ENCODE results near the gene TMIGD1.
"Not testable (repeated sequence)": the region's sequence is repeated elsewhere in the genome, so short reads cannot be mapped to it uniquely, and the experiment has no call there.

TMIGD1 gene

DNA sequence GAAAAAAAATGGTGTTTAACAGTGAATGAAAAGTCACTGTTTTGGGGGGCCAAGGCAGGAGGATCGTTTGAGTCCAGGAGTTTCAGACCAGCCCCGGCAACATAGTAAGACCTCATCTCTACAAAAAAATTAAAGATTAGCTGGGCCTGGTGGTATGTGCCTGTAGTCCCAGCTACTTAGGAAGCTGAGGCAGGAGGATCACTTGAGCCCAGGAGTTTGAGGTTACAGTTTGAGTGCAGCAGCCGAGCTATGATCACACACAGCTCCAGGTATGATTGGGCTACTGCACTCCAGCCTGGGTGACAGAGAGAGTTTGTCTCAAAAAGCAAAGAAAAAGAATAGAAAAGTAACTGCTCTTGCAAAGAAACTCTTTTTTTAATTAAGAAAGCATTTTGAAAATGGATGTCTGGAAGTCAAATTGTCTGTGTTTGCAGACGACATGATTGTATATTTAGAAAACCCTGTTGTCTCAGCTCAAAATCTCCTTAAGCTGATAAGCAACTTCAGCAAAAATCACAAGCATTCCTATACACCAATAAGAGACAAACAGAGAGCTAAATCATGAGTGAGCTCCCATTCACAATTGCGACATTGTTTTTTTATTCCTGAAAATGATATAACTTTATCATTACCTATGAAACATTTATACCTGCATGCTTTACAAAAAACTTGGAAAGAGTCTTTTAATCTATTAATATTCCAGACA, 24.4 kb upstream of the TMIGD1 start:
- no peak for DNase-seq (ENCODE audit: low spot score)

DNA sequence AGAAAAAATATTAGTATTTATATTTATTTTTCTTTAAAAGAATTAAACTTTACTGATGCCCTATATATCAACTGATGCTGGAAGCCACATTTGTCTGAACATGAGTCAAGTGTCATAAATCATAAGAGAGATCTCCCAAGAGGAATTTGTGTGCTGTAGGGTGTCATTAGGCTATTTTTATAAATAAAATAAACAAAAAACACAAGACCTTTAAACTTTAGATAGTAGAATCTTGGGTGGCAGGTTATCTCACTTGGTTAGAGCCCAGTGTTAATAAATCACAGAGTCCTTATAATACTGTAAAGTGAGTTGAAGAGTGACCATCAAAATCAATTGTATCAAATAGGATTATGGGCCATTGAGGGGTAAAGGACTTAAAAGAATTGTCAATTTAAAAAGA, 23.6 kb upstream of the TMIGD1 start:
- no peak for DNase-seq (ENCODE audit: low spot score)

DNA sequence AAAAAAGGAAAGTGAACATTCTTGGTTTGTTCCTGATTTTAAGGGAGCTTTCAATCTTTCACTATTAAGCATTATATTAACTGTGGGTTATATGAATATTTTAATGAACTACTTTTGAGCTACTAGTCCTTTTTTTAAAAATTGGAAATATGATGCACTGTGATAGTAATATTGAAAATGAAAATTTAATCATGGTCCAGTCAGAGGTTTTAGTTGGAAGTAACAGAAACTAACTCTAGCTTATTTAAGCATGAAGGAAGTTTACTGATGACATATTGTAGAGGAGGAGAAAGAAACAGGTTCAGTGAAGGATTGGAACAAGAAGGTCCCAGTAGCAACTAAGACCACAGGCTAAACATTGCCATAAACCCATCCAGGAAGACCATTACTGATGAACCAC, 20.8 kb upstream of the TMIGD1 start:
- no peak for DNase-seq (ENCODE audit: low spot score)

DNA sequence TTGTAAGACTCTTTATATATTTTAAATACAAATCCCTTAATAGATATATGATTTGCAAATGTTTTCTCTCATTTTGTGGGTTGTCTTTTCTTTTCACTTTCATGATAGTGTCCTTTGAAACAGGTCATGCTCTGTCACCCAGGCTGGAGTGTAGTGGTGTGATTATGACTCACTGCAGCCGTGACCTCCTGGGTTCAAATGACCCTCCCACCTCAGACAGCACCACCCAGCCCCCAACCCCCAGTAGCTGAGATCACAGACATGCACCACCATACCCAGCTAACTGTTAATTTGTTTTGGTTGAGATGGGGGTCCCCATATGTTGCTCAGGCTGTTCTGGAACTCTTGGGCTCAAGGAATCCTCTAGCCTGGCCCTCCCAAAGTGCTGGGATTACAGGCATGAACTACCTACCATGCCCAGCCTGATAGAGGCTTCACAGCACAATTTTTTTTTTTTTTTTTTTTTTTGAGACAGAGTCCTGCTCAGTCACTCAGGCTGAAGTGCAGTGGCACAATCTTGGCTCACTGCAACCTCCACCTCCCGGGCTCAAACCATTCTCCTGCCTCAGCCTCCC, 18.5 kb upstream of the TMIGD1 start:
- DNase-seq (ENCODE audit: low spot score): no peak

DNA sequence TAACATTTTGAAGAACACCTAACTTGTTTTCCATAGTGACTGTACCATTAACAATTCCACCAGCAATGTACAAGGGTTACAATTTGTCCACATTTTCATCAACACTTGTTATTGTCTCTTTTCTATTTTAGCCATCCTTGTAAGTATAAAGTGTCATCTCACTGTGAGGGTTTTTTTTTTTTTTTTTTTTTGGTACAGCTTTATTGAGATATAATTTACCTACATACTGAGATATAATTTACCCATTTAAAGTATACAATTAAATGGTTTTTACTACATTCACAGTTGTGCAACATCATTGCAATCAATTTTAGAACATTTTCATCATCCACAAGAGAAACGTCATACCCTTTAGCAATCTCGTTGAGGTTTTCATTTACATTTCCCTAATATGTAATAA, 17.9 kb upstream of the TMIGD1 start:
- DNase-seq (ENCODE audit: low spot score): no peak

GRCh38 chr17:30351263-30351662, 17.4 kb upstream of the TMIGD1 start:
- DNase-seq (ENCODE audit: low spot score): not testable (repeated sequence)

DNA sequence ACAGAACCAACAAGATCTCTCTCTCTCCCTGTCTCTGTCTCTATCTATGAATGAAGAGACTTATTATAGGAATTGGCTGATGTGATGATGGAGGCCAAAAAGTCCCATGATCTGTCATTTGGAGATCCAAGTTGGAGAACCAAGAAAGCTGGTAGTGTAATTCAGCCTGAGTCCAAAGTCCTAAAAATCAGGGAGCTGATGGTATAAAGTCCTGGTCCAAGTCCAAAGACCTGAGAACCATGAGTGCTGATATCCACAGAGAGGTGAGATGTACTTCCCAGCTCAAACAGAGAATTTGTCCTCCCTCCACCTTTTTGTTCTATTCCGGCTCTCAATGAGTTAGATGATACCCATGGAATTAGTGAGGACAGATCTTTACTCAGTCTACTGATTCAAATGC, 15.4 kb upstream of the TMIGD1 start:
- no peak for DNase-seq (ENCODE audit: low spot score)

GRCh38 chr17:30347488-30347887, 13.6 kb upstream of the TMIGD1 start:
- DNase-seq (ENCODE audit: low spot score): no peak

GRCh38 chr17:30346221-30346795, 12.5 kb upstream of the TMIGD1 start:
- DNase-seq (ENCODE audit: low spot score): no peak

DNA sequence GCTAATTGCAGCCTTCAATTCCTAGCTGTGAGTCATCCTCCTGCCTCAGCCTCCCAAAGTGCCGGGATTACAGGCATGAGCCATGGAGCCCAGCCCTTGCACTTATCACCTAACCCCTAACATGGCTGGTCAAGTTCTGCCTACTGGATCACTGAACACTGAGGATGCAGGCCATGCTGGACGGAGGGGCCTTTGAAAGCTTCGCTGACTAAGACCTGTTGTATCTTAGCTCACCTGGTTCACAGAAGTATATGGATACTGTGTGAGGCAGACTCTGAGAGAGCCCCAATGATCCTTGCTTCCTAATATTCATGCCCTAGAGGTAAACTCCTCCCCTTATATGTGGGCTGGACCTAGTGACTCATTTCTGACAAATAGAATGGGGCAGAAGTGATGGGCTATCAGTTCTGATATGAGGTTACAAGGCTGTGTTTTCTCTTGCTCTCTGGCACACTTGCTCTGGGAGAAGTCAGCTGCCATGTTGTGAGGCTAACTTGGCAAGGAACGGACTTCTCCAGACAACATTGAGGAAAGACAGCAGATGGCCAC, 11.7 kb upstream of the TMIGD1 start:
- DNase-seq (ENCODE audit: low spot score): no peak

DNA sequence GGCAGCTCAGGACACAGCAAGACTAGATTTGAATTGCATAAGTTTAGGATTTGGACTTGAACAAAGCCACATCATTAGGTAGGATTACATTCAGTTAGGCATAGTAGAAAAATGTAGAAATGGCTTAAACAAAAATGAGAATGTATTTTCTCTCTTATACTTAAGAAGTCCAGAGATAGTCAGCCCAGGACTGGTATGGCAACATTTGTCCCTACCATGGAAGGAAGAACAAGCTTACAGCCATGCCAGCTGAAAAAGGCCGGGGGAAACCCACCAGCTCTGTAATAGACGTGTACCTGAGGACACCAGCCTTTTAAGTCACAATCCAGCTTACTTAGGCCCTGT, 11.2 kb upstream of the TMIGD1 start:
- DNase-seq (ENCODE audit: low spot score): no peak

DNA sequence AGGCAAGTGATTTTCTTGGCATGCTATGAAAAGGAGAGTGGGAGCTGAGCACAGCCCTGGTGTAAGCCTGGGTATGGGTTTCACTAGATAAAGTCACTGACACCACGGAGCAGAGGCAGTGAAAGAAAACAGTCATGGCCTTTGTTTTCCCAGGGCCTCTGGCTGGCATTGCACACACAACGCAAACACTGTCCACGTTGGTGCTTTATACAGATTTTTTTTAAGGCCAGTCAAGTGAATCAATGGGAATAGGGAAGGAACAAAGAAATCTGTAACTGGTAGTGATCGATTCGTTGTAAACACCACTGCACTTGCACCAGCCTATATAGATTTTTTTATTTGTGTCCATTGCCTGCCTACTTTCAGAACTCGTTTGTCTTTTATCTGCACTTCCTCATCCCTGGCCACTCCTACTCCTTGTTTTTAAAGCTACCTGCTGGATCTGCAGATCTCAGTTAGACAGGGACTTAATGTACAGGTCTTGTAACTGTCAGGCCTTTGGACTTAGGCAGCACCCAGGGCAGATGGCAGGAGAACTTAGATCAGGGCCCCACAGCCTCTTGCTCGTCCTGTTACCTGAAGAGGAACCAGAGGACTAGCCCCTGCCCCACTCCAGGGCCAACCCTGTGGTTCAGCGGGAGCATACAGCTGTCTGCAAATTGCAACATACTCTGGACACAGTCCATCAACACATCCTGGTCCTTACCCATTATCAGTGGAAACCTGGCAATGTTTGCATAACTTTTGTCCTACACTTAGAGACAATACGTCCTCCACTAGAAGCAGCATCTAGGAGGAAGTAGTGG, 10.6 kb upstream of the TMIGD1 start:
- DNase-seq (ENCODE audit: low spot score): no peak

DNA sequence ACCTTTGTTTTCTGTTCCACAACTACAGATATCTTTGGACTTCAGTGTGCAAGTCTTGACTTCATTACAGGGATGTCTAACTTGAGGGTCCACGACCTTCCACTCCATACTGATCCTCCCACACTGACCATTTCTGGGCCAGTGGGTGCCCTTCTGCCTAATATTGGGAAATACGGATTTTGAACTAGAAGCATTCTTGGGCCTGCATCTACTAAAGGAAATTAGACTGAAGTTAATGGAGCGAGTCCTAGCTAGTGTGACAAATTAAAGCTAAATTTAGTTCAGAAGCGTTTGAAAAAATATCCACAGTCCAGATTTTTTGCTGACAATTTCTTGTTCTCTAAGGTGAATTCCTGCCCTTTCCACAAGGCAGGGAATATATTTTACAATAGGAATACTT, 9.9 kb upstream of the TMIGD1 start:
- DNase-seq (ENCODE audit: low spot score): no peak

DNA sequence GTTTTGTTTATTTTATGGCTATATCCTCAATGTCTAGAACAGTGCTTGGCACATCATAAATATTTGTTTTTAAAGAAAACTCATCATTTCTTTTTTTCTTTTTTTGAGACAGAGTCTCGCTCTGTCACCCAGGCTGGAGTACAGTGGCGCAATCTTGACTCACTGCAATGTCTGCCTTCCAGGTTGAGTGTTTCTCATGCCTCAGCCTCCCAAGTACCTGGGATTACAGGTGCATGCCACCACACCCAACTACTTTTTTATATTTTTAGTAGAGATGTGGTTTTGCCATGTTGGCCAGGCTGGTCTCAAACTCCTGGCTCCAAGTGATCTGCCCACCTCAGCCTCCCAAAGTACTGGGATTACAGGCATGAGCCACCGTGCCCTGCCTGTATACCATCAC, 9.4 kb upstream of the TMIGD1 start:
- not testable (repeated sequence) for DNase-seq (ENCODE audit: low spot score)

GRCh38 chr17:30341703-30342249, 7.9 kb upstream of the TMIGD1 start:
- DNase-seq (ENCODE audit: low spot score): no peak

- DNase-seq (ENCODE audit: low spot score): no peak
Observed at GRCh38 chr17:30340801-30341356, 7.0 kb upstream of the TMIGD1 start.

DNA sequence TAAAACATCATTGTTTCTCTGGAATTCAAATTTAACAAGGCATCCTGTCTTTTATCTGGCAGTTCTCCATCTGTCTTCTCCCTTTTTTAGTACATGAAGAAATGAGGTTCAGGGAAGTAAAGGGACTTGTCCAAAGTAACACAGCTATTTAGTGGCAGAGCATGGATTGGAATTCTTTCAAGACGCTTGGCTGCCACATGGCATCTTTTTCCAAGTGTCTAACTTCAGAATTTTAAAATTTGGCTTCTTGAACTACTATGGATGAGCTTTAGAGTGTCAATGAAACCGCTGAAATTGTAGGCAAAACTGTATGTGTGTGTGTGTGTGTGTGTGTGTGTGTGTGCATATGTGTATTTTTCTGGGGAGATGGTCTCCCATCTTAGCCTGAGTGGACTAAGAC, 5.2 kb upstream of the TMIGD1 start:
- DNase-seq (ENCODE audit: low spot score): no peak

DNA sequence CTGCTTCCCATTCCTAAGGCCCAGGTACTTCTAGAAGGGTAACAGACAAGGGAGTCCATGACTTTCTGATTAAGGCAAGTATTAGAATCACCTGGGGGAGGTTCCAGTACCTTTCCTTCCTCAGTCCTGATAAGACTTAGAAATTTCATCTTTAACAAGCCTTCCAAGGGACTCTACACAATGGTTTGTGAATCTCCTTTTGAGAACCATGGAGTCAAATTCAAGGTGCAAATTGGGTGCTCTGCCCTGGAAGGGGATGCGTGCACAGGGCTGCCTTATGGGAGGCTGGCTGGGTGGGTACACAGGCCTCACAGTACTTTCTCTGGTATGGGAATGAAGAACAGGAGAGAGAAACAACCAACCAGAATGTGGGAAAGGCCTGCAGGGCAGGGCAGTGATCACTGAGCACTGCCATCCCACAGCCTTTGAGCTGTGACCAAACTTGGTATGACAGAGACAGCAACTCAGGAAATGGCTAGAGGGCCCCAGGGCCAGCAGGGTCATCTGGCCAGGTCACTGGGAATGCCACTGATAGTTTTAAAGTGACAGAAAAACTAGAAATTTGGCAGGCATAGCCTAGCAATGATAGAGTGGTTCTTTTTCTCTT, 3.6 kb upstream of the TMIGD1 start:
- no peak for DNase-seq (ENCODE audit: low spot score)

- peak; percentile 69 for DNase-seq (ENCODE audit: low spot score)
Observed at GRCh38 chr17:30336369-30337171, 2.7 kb upstream of the TMIGD1 start.

DNA sequence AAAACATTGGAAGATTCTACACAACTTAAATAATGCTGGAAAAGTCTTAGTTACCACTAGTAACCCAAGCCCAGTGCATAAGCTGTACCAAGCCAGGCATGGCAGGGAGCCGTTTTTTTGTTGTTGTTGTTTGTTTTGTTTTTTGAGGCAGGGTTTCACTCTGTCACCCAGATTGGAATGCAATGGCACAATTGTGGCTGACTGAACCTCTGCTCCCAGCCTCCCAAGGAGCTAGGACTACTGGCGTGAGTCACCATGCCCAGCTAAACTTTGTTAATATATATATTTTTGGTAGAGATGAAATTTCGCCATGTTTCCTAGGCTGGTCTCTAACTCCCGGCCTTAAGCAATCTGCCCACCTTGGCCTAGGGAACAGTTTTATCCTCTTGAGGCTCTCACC, 564 bp upstream of the TMIGD1 start:
- no peak for DNase-seq (ENCODE audit: low spot score)

- DNase-seq (ENCODE audit: low spot score): peak; percentile 65
Observed at GRCh38 chr17:30332057-30332542, 1.8 kb downstream of the TMIGD1 start.
